Pulmonary artery endothelial cell (primary cell): ENCODE data around the gene DBN1. TPM values are rescaled to one million over a fixed set of nuclear protein-coding genes. Genes with fewer than 3 reads are reported as not detected.

Source experiments
- DNase-seq: peaks from one replicate; pipeline ENCODE4 v3.0.0-alpha.2; 2011; ENCODE audit warnings: low read depth, low spot score
- total RNA-seq: library from RNA; depleted of rRNA; stranded (reverse); fragments of >200 nt; gene quantifications from 2 replicates; pipeline ENCODE4 v1.2.3, GENCODE V29; 2014

DBN1 gene
- total RNA-seq, 1 donor from 2014 or later: 201 TPM

DNA sequence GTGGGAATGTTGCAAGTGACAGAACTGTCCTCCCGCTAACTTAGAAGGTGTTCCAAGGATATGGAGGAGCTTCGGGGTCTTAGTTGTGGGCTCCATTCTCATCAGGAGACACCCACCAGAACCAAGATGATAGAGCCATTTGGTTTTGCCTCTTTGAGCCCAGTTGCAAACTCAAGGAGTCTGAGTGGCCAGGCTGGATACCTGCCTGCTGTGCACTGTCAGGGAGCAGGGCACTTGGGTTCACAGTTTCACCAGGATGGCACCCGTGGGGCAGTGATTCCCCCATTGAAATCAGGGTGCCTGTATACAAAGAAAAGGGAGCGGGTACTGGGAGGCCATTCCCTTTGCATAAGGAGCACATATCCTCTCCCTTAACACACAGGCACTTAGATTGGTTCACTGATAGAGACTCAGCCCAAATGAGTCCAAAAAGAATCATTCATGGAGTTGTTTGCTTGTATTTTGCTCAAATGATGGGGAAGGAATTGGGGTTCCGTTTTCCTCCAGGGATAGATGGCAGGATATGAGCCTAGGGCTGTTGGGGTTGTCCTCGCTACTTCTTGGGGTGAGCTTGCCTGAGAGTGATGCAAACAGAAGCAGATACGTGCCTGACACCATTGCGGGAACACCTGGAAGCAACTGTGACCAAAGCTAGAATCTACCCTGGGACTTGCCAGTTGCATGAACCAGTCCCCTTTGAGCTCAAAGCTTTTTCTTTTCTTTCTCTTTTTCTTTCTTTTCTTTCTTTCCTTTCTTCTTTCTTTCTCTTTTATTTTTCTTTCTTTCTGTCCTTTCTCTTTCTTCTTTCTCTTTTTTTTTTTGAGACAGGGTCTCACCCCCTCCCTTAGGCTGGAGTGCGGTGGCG lies 28.1 kb downstream of the DBN1 start:
- no peak for DNase-seq

DNA sequence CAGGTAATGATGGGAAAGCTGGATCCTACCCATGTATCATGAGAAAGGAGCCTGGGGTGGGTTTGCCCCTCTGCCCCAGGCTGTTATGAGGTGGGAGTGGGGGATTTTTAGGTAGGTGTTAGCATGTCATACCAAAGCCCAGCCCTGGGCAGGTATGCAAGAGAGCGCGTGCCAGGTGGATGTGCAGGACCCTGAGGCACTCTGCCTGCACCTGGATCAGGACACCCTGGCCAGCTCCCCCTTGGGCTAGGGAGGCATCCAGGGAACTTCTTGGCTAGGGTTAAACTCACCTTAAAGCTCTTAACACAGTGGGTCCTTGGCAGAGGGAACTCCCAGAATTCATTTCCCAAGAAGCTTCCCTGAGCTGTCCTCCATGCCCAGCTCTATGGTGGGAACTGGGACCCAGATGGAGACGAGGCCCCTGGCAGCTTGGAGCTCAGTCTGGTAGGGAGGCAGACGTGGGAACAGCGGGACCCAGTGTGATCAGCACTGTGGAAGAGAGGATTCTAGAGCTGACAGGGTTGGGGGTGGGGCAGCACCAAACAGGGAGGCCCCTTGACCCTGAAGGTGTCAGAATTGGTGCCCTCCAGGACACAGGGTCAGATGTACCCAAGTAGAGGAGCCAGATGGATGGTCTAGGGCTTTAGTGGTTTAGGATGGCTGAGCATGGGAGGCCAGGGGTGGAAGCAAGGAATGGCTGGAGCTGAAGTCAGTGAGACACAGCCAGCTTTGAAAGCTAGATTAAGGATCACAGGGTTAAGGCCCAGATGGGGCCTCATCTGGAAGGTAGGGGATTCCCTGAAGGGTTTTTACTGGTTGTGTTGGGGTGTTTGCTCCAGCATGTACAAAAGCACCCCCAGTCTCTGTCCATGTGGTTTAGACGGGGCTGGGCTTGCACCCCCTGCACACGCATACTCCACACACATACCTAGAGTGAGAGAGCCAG lies 29.1 kb downstream of the DBN1 start:
- no peak for DNase-seq

DNA sequence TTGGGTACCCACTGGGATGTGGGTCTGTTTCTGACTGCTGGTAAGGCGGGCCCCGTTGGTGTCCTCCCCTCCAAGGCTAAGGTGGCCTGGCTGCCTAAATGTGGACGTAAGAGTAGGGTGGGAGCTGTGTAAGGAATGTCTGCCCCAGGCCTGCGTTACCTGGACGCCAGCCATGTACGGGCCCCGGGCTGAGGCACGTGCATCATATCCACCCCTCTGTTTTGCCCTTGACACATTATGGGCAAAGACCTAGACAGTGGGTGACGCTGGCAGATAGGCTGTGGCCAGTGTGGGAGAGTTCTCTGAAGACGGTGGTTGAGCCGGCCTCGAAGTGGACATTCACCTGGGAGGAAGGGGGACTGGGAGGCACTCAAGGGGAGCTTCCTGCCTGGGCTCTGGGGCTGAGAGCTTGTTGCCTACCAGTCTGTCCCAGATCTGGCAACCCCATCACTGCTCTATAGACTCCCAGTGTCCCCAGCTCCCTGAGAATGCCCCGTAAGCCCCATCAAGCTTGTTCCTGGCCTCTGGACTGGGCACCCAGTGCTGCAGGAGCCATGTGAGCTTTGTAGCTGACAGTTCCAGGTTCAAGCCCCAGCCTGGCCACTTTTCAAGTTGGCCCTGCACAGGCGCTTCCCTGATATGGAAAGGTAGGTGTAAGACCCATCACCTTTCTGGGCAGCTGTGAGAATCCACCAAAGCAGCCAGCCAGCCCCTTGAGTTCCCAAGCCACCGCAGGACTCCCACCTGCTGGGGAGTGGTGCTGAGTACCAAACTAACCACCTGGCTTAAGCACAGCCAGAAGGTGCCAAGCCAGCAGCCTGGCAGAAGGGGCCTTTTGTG lies 30.1 kb downstream of the DBN1 start:
- DNase-seq: no peak

DNA sequence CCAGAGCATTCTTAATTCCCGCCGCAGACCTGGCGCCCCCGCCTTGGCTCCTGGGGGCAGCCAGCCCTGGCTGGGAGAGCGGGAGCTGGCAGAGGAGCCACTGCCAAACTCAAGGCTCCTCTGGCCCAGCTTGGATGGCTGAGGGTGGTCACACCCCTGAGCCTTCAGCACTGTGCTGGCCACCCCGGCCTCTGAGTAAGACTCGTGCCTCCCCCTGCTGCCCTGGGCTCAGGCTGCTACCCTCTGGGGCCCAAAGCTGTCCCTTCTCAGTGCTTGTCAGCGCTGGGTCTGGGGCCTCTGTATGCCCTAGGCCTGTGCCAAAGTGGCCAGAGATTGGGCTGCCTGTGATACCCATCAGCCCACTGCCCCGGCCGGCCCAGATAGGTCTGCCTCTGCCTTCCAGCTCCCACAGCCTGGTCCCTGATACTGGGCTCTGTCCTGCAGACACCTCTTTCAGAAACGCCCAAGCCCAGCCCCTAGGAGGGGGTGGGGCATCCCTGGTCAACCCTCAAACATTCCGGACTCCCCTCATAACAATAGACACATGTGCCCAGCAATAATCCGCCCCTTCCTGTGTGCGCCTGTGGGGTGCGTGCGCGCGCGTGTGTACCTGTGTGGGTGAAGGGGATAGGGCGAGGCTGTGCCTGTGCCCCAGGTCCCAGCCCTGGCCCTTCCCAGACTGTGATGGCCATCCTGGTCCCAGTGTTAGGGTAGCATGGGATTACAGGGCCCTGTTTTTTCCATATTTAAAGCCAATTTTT lies 31.2 kb downstream of the DBN1 start:
- DNase-seq: no peak

DNA sequence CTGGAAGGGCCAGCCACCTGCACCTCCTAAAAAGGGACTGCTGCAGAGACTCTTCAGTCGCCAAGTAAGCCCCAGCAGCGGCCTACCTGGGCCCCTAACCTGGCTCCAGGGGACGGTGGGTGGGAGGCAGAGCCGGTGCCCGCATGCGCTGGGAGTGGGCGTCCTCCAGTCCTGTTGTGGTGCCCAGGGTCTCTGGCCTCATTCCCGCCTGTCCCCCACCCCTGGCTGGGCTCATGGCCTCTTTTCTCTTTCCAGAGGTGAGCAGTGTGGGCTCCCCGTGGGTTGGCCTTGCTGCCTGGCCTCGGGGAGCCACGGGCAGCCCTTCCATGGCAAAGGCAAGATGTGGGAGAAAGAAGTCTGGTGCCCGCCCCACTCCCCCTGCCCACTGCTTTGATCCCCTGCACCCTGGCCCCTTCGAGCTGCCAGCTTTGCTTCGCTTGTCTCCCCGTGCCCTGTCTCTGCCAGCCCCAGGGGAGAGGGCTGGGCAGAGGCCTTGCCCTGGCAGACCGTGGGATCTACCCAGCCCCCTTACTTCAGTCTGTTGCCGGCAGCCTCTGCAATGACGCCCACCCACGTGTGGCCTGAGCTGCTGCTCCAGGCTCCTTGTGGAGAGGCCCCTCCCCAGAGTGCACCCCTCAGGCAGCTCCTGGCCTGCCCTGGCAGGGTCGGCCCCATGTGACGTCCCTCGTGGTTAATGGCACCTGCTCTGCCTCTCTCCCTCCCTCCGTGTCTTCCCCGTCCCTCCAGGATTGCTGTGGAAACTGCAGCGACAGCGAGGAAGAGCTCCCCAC lies 32.2 kb downstream of the DBN1 start:
- no peak for DNase-seq

DNA sequence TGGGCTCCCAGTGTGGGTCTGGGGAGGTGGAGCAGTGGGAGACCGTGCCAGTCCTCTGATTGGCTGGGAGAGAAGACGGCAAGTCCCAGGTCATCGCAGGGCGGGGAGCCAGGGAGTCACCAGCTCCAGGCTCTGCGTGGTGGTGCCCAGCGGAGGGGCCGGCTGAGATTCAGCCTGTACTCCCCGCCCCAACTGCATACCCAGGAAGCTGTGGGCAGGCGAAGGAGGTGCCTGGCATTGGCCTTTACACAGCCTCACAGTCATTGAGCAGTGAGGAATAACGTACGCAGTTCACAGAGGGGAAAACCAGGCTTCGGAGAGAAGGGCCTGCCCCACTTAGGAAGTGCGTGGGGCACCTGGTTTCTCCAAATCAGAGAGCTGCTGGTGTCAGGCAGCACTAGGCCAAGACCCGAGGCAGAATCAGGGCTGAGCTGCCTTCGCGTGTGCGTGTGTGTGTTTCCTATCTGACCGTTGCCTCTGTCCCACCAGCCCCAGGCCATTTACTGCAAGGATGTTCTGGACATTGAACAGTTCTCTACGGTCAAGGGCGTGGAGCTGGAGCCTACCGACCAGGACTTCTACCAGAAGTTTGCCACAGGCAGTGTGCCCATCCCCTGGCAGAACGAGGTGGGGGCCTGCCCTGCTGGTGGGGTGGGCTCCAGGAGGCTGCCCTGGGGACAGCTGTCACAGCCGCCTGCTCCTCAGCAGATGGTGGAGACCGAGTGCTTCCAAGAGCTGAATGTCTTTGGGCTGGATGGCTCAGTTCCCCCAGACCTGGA lies 33.0 kb downstream of the DBN1 start:
- no peak for DNase-seq

DNA sequence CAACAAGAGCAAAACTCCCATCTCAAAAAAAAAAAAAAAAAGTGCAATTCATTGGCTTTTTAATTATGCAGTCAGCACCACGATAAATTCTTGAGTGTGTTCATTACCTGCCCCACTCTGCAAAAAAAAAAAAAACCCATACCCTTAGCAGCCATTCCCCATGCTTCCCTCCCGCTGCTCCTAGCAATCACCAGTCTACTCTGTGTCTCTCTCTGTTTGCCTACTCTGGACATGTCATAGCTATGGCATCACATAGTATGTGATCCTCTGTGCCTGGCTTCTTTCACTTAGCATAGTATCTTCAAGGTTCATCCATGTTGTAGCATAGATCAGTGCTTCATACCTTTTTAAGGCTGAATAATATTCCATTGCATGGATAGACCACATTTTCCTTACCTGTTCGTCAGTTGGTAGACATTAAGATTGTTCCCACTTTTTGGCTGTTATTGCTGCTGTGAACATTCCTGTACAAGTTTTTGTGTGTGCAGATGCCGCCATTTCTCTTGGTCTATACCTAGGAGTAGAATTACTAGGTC lies 33.8 kb downstream of the DBN1 start:
- no peak for DNase-seq

DNA sequence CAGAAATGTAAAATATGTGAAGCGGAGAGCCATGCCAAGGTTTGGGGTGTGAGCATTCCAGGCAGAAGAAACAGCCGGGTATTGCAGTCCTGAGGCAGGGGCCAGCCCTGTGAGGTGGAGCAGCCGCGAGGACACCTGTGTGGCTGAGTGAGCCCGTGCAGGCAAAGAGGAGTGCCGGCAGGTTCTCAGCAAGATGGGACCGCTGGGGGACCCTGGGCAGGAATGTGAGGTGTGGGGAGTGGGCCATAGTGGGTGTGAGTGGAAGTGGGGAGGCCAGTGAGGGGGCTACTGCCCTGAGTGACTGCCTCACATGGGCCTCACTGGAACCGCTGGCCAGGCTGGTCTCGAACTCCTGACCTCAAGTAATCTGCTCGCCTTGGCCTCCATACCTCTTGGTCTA lies 35.0 kb downstream of the DBN1 start:
- no peak for DNase-seq

DNA sequence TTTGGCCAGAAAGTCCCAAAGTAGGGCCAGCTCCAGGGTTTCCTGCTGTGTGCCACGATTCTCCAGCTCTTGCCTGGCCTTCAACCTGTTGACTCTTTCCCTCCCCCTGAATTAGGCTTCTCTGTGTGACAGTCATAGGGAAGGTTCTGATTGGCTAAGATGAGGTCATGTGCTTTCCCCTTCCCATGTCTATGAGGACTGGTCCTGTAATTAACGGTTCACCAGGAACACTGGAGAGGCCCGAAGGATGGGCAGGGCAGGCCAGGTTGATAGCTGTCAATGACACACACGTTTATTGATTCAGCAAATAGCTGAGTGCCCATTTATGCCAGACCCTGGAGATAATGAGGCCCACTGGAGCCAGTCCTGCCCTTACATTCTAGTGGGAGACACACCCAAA lies 35.8 kb downstream of the DBN1 start:
- no peak for DNase-seq

DNA sequence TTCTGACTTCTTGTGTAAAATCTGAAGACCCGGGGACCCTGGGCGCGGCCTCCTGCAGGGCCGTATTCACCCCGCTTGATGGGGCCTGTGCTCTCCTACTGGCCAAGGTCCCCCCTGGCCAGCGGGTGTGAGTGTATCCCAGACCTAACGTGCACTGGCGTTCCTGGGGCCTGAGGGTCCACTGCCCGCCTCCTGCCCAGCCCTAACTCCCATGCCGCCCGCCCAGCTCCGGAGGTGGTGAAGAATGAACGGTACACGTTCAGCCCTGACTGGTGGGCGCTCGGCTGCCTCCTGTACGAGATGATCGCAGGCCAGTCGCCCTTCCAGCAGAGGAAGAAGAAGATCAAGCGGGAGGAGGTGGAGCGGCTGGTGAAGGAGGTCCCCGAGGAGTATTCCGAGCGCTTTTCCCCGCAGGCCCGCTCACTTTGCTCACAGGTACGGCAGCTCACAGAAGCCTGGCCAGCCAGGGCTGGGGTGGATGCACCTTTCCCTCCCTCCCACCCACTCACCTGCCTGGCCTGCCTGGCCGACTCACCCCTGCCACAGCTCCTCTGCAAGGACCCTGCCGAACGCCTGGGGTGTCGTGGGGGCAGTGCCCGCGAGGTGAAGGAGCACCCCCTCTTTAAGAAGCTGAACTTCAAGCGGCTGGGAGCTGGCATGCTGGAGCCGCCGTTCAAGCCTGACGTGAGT lies 37.4 kb downstream of the DBN1 start:
- no peak for DNase-seq

DNA sequence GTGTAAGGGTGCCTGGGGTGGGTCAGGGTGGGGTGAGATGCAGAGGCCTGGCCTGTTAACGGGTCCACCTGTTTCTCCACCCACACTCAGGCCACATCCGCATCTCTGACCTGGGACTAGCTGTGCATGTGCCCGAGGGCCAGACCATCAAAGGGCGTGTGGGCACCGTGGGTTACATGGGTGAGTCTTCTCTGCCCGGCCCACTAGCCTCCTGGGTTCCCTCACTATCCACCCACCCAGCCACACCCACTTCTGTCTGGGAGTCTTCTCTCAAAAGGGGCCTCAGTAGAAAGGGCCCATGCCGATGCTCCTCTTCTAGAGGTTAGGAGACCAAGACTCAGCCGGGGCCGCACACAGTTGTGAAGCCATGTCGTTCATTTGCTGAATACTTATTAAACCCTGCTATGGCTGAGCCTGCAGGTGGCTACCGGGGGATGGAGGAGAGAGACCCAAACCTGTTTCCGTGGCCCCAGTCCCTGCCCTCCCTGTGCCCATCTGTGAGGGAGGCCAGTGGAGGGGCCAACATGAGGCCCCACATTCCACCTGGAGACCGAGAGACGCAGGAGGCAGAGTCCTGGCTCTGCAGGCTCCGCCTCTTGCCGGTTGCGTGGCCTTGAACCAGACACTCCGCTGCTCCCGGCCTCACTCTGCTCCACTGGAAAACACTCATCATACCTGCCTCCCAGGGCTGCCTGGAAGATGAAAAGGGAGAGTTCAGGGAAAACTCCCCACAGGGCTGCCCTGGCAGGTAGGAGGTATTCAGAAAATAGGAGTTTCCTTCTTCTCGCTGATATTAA lies 38.3 kb downstream of the DBN1 start:
- DNase-seq: no peak

DNA sequence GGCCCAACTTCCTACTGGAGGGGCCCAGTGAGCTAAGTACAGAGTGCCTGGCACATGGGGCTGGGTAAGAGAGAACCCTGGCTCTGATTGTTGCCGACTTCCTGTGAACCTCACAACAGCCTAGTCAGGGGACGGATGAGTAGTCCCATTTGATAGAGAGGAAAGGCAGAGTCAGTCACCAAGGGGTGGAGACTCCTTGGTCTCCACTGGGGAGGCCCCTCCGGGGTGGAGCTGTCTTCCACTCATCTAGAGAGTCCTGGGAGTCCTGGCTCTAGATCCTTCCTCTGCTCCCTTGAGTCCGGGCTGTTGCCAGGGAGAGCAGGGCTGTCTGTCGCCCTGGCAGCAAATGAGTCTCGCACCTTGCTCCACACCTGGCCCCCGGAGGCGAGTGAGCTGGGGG lies 39.0 kb downstream of the DBN1 start:
- no peak for DNase-seq

DNA sequence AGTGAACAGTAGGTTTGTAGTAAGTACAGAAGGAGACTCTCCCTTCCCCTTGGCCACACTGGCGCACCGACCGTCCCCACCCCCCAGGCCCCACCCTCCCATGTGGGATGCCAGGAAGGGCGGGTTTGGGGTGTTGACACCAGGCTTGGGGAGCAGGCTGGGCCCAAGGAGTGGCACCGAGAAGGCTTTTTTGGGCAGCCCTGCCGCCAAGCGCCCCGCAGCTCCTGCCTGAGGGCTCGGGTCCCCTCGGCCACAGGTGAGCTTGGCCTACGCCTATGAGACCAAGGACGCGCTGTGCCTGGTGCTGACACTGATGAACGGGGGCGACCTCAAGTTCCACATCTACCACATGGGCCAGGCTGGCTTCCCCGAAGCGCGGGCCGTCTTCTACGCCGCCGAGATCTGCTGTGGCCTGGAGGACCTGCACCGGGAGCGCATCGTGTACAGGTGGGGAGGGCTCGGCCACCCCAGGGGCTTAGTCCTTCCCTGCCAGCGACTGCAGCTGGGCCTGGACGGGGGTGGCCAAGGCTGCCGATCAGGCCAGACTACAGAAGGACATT lies 39.7 kb downstream of the DBN1 start:
- no peak for DNase-seq

DNA sequence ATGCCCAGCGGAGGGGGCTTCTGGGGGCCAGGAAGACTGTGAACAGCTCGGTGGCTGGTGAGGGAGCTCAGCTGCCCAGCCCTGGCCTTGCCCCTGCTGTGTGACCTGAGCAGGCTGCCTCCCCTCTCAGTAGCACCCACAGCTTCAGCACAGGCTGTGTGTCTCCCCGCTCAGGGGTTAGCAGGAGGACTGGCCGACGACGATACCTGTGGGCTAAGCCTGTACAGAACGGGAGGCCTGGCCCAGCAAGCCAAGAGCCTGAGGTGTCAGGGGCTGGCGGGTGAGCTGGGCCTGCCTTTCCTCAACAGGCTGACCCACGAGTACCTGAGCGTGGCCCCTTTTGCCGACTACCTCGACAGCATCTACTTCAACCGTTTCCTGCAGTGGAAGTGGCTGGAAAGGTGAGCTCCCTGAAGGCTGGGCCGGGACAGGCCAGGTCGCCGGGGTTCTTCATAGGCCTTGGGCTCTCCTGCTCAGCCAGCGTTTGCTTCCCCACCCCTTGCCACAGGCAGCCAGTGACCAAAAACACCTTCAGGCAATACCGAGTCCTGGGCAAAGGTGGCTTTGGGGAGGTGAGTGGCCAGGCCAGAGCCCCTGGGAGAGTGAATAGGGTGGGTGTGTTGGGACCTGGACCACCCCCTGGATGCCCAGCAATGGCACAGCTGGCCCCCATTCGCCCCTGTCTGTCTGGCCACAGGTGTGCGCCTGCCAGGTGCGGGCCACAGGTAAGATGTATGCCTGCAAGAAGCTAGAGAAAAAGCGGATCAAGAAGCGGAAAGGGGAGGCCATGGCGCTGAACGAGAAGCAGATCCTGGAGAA lies 40.4 kb downstream of the DBN1 start:
- DNase-seq: no peak

DNA sequence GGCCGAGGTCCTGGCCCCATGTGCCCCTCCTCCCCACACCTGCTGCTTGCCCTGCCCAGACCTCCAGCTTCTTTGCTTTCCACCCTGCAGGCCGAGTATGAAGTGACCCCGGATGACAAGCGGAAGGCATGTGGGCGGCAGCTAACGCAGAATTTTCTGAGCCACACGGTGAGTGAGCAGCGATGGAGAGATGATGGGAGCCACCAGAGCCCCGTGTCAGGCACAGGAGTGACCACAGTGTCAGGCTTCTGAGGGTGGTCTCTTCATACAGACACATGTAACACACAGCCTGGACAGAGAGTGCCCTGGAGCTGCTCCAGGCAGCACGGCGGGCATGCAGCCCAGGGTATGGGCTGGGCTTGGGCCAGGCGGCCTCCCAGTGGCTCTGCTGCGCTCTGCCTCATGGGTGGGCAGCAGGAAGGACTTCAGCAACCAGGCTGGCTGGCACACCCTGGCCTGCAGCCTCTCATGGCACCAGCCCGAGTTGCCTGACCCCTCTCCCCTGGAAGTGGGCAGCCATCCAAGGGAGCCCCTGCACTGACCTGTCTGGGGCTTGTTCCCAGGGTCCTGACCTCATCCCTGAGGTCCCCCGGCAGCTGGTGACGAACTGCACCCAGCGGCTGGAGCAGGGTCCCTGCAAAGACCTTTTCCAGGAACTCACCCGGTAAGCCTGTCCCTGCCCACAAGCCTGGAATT lies 41.1 kb downstream of the DBN1 start:
- no peak for DNase-seq
